Embryonic facial prominence (tissue), 1 donor: ENCODE data around the gene ADK.
"Not testable (repeated sequence)": the region's sequence is repeated elsewhere in the genome, so short reads cannot be mapped to it uniquely, and the experiment has no call there.

Experiments used
- DNase-seq: peaks from one replicate; pipeline ENCODE4 v3.0.0-alpha.2; 2016; ENCODE audit errors: extremely low spot score

The ADK gene

DNA sequence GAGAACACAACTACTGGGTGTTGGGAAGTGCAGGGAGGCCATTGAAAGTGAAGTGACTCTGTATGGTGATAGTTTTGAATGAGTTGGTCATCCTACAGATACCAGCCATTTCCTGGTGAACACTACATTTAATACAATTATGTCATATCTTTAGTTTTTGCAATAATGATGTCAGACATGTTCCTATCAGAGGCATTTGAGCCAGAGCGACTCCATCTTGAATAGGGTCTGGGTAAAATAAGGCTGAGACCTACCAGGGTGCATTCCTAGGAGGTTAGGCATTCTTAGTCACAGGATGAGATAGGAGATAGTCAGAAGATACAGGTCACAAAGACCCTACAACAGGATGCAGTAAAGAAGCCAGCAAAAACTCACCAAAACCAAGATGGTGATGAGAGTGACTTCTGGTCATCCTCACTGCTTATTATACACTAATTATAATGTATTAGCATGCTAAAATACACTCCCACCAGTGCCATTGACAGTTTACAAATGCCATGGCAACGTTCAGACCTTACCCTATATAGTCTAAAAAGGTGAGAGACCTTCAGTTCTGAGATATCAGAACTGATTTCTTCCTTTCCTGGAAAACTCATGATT, 28.2 kb downstream of the ADK start:
- no peak for DNase-seq

GRCh38 chr10:74186678-74187077, 35.7 kb downstream of the ADK start:
- no peak for DNase-seq

DNA sequence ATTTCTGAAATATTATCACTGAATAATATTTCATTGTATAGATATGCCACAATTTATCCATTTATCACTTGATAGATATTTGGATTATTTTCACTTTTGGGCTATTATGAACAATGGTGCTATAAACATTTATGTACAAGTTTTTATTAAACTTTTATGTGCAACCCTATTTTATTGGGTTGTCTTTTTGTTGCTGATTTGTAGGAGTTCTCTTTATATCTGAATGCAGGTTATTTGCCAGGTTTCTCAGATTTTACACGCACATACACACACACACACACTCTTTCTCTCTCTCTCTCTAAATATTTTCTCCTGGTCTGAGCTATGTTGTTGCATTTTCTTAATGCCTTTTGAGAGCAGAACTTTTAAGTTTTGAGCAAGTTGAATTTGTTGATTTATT, 36.2 kb downstream of the ADK start:
- DNase-seq: no peak

DNA sequence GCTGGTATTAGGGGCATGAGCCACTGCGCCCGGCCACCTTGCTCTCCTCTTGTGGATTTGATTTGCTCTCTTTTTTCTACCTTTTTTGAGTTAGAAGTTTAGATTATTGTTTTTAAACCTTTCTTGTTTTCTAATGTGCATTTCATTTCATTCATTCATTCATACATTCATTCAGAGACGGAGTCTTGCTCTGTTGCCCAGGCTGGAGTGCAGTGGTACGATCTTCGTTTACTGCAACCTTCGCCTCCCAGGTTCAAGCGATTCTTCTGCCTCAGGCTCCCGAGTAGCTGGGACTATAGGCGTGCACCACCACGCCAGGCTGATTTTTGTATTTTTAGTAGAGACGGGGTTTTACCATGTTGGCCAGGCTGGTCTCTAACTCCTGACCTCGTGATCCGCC, 37.6 kb downstream of the ADK start:
- not testable (repeated sequence) for DNase-seq

DNA sequence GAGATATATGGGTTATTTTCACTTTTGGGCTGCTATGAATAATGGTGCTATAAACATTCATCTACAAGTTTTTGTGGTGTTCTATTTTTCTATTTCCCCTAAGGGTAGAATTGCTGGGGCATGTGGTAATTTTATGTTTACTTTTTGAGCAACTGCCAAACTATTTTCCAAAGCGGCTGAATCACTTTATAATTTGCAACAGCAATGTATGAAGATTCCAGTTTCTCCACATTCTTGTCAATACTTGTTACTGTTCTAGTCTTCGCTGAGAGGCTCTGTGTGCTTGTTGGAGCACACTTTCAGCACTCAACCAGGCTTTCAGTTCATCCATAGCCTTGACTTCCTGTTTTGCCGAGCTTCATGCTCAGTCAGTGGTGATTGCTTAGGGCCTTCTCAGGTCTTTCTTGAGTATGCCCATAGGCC, 39.0 kb downstream of the ADK start:
- DNase-seq: peak; percentile 66

DNA sequence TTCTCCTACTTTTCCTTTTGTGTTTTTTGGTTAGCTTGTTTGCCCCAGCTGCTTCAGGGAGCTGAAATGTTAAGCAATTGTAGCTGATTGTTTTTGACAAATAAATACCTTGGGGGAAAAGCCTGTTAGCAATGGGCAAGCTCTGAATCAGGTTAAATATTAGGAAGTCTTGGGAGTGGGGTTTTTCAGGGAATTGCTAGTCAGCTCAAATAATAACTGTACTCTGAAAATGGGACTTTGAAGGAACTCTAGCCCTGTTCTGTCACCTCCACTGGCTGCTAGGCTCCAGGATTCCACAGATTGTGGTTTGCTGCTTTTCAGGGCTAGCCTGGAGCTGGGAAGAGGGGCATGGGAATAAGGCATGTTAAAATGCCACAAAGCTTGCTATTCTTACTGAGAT, 39.5 kb downstream of the ADK start:
- DNase-seq: no peak

DNA sequence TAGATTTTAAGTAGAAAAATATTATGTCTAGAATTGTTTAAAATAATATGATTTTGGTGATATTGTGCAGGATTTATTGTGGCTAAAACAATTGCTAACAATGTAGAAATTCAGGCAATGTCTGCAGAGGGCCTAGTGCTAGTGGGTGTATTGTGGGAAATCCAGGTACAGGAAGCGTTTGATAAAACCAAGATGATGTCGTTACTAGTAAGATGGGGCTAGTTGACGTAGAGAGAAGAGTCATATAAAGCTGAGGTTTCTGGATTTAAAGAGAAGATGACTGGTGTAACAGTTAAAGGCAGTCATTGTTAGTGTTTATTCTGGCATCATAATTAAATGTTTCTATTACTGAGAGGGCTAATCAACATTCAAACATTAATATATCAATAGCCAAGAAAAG, 43.5 kb downstream of the ADK start:
- DNase-seq: no peak

DNA sequence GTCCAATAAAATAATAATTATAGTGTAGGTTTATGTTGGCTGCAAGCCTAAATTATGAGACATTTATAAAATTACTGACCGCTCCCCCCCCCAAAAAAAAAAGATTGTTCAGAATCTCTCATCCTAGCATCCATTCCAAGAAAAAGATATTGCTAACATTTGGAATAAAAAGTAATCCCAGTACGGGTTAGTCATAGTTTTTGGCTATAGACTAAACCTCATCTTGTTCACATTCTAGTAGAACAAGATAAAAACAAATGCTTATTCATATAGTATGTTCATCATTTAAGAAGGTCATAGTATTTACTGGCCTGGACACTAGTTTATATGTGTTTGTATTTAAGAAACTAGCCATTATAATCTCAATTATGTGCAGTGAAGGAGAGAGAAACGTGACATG, 44.0 kb downstream of the ADK start:
- DNase-seq: no peak

DNA sequence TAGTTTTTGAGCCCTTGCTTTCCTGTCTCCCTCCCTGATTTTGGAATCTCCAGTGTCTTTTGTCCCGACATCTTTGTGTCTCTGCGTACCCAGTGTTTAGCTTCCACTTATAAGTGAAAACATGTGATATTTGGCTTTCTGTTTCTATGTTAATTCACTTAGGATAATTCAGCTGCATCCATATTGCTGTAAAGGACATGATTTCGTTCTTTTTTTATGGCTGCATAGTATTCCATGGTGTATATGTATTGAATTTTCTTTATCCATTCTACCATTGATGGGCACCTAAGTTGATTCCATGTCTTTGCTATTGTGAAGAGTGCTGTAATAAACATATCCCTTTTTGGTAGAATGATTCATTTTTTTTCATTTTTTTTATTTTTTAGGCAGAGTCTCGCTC, 48.3 kb downstream of the ADK start:
- no peak for DNase-seq

DNA sequence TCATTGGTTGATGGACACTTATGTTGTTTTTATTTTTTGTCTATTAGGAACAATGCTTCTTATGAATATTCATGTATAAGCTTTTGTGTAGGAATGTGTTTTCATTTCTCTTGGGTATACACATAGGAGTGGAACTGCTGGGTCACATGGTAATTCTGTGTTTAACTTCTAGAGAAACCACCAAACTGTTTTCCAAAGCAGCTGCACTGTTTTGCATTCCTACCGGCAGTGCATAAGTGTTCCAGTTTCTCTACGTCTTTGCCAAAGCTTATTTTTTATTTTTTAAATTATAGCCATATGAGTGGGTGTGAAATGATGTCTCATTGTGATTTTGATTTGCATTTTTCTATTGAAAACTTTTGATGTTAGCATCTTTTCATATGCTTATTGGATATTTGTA, 51.3 kb downstream of the ADK start:
- no peak for DNase-seq

GRCh38 chr10:74206746-74207145, 55.7 kb downstream of the ADK start:
- DNase-seq: no peak

DNA sequence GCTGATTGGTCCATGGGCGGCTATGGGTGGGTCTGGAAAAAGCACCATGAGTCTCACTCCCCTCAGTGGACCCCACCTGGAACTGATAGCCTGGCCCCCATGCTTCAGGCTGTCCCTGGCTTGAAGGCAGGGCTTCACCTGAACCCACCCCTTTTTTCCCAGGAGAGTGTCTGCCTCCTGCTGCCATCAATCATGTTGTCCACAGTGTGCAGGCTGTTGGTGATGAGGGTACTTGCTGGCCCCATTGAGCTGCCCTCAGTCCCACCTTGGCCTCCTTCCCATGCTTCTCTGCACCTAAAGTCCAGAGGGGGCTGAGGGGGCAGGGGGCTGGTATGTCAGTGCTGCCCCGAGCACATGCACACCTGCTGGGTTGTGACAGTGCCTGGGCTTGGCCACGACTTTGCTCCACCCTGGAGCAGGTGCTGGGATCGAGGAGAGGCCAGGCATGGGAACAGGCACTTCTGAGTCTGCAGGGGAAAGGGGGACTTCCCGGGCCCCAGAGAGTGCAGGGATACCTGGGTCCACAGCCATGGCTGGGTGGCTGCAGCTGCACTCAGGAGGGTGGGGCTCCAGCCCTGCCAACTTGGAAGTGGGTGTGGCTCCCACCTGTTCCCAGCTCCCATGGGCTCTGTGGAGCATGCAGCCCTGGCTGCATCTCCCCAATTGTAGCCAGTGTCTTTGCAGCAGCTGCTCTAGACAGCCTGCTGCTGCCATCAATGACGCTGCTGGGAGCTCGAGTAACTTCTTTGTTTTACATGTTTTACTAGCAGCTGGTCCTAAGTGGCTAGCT, 56.9 kb downstream of the ADK start:
- no peak for DNase-seq

- no peak for DNase-seq
Observed at GRCh38 chr10:74208997-74209396, 58.0 kb downstream of the ADK start.

DNA sequence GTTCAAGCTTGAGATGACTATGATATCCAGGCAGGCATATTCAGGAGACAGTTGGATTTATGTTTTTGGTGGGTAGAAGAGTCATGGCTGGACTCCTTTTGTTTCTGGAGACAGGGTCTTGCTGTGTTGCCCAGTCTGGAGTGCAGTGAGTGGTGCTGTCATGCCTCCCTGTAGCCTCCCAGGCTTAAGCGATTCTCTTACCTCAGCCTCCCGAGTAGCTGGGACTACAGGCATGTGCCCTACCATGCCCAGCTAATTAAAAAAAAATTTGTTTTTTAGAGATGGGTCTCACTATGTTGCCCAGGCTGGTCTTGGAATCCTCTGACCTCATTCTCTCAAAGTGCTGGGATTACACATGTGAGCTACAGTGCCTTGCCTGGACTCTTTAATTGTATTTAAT, 62.0 kb downstream of the ADK start:
- DNase-seq: no peak

GRCh38 chr10:74213571-74214162, 62.6 kb downstream of the ADK start:
- DNase-seq: no peak

DNA sequence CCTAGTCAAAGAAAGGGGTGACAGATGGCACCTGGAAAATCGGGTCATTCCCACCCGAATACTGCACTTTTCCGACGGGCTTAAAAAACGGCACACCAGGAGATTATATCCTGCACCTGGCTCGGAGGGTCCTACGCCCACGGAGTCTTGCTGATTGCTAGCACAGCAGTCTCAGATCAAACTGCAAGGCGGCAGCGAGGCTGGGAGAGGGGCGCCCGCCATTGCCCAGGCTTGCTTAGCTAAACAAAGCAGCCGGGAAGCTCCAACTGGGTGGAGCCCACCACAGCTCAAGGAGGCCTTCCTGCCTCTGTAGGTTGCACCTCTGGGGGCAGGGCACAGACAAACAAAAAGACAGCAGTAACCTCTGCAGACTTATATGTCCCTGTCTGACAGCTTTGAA, 66.1 kb downstream of the ADK start:
- not testable (repeated sequence) for DNase-seq

GRCh38 chr10:74222467-74222866, 71.4 kb downstream of the ADK start:
- not testable (repeated sequence) for DNase-seq

DNA sequence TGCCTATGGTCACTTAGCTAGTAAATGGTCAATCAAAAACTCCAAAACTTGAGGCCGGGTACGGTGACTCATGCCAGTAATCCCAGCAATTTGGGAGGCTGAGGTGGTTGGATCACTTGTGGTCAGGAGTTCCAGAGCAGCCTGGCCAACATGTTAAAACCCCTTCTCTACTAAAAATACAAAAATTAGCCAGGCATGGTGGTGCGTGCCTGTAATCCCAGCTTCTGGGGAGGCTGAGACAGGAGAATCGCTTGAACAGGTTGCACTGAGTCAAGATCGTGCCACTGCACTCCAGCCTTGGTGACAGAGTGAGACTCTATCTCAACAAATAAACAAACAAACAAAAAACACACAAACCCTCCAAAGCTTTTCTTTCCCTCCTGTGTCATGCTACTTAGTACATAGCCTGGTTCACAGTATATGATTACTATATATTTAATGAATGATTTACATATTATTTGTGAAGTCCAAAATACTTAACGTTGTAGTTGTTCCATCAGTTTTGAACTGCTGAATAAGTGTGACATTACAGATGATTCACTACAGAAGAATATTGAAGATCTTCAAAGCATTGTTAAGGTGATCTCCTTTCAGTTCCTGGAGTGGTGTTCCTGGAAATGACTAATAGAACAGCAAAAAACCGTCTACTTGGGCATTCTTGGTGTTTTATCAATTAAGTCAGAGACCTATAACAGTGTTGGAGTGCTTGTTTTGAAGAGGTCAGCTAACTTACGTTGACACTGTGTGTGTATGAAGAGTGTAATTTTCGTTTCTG, 72.9 kb downstream of the ADK start:
- no peak for DNase-seq

DNA sequence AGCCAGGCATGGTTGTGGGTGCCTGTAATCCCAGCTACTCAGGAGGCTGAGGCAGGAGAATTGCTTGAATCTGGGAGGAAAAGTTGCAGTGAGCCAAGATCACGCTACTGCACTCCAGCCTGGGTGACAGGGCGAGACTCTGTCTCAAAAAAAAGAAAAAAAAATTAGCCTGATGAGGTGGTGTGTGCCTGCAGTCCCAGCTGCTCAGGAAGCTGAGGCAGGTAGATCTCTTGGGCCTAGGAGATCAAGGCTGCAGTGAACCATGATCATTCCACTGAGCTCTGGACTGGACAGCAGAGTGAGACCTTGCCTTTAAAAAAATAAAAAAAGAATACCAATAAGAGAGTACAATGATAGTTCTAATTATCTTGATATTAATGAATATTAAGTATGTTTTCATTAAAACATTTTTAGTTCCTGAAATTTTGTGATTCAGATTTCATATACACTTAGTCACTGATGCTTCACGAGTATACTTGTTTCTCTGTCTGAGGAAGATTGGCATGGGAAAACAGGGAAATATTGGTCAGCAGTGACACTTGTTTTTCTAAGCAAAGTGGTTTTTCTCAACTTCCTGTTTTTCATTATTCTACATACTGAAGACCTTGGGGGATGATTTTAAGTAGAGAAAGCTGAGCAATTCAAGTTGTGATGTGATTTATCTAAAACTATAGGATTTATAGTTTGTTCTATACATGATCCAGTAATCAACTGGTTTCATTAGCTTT, 76.8 kb downstream of the ADK start:
- DNase-seq: no peak

DNA sequence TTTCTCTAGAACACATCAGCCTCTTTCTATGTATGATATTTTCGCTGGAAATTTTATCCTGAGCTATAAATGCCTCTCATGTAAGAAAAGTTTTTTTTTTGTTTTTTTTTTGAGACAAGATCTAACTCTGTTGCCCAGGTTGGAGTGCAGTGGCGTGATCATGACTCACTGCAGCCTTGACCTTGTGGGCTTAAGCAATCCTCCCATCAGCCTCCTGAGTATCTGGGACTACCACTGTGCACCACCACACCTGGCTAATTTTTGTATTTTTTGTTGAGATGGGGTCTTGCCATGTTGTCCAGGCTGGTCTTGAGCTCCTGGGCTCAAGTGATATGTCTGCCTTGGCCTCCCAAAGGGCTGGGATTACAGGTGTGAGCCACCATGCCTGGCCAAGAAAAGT, 80.4 kb downstream of the ADK start:
- no peak for DNase-seq

DNA sequence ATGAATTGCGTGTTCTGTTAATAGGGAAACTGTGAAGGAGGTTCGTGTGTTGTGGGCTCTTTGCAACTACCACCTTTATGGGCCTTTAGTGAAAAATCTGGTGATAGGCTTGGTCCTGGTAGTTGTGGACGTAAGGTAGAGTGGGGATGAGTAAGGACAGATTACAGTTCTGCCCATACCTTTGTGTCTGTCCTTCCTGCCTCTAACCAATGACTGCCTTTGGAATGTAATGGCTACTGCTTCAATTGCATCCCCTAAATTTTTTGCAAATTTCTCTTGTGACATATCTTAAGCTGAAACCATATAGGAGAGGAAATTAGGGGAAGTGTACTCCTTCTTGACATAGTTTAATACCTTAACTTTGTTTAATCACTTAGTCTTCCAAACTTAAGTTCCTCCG, 82.3 kb downstream of the ADK start:
- no peak for DNase-seq

DNA sequence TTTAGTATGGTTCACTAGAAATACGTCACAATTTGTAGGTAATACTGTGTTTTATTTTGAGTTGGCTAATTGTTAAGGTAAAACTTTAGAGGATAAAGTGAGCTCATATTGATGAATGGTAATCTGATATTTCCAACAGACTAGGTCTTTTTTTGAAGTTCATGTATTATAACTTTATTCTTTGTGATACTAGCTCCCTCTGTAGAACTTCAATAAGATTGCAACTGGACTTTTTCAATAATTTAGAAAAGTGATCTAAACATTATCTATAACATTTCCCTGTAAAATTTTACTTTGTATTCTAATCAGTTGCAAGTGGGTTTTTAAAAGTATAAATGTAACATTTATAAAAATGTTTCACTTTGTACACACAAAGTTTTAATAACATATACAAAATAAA, 83.5 kb downstream of the ADK start:
- no peak for DNase-seq
